Thymus (tissue), 11 donors: ENCODE results near the gene FANCM. TPM values are rescaled to one million over a fixed set of nuclear protein-coding genes. Genes with fewer than 3 reads are reported as not detected.

Experiments used
- DNase-seq, 9 donors: peaks; one replicate each; pipeline ENCODE4 v3.0.0-alpha.2; 2013; ENCODE audit warnings: low spot score in 9 of 9, low read depth in 6 of 9, missing footprints in 1 of 9
- H3K27ac ChIP-seq, 2 donors: one replicate each; pipeline ENCODE4 v1.5.1; 2013; ENCODE audit warnings: control low read depth in 1 of 2, low read depth in 1 of 2, low read length in 1 of 2, mild to moderate bottlenecking in 1 of 2, moderate library complexity in 1 of 2
- H3K27me3 ChIP-seq, 2 donors: one replicate each; pipeline ENCODE4 v1.5.1; 2013; ENCODE audit warnings: low read length in 1 of 2; ENCODE audit not compliant: control insufficient read depth in 2 of 2, insufficient read depth in 1 of 2
- H3K36me3 ChIP-seq, 2 donors: one replicate each; pipeline ENCODE4 v1.5.1; 2013; ENCODE audit warnings: low read length in 1 of 2, mild to moderate bottlenecking in 1 of 2, moderate library complexity in 1 of 2; ENCODE audit not compliant: control insufficient read depth in 2 of 2, insufficient read depth in 2 of 2
- H3K4me1 ChIP-seq, 2 donors: one replicate each; pipeline ENCODE4 v1.5.1; 2013; ENCODE audit warnings: low read length in 2 of 2; ENCODE audit not compliant: control insufficient read depth in 2 of 2, insufficient read depth in 2 of 2
- H3K4me3 ChIP-seq, 2 donors: one replicate each; pipeline ENCODE4 v1.5.1; 2013; ENCODE audit warnings: low read length in 2 of 2, control low read depth in 1 of 2, mild to moderate bottlenecking in 1 of 2
- H3K9me3 ChIP-seq, 2 donors: one replicate each; pipeline ENCODE4 v1.5.1; 2013; ENCODE audit warnings: low read length in 1 of 2, mild to moderate bottlenecking in 1 of 2; ENCODE audit not compliant: control insufficient read depth in 2 of 2, insufficient read depth in 1 of 2
- WGBS: extraction: QIAGEN DNeasy Blood & Tissue Kit; methylation state at CpG from one replicate; pipeline ENCODE4 v1.1.7; 2013; 5-methylcytosine and 5-hydroxymethylcytosine counted together
- polyA plus RNA-seq: library from polyadenylated mRNA; stranded (reverse); fragments of 200-250 nt; gene quantifications from one replicate; pipeline ENCODE4 v1.2.3, GENCODE V29; 2013
- total RNA-seq: library from RNA; stranded (reverse); fragments of 120-200 nt; gene quantifications from one replicate; pipeline ENCODE4 v1.2.4, GENCODE V29; 2013
- donor health status: healthy.

Gene FANCM
- total and polyA plus RNA-seq, 2 donors = 7.1 to 10.5 TPM

- H3K36me3 ChIP-seq = peaks cover 2 to 9% of the 10 kb centered on the region in 2 donors
- H3K4me3 ChIP-seq = no peak overlapping the region
These were observed 20.3 kb downstream of the FANCM start for GRCh38 chr14:45156067-45156466.

GRCh38 chr14:45169906-45170305, 34.2 kb downstream of the FANCM start:
- no peak overlapping the region for H3K4me3 ChIP-seq
- peaks cover 0 to 17% of the 10 kb centered on the region in 2 donors for H3K36me3 ChIP-seq
- no peaks in the 10 kb centered on the region for H3K9me3 ChIP-seq
- DNase-seq = no peak
- H3K27me3 ChIP-seq = no peaks in the 10 kb centered on the region
- no peak overlapping the region for H3K27ac ChIP-seq
- no peaks in the 10 kb centered on the region for H3K4me1 ChIP-seq

More at GRCh38 chr14:45156067-45156466, 20.3 kb downstream of the FANCM start:
- no peaks in the 10 kb centered on the region for H3K4me1 ChIP-seq
- H3K9me3 ChIP-seq = no peaks in the 10 kb centered on the region
- DNase-seq = no peak
- no peaks in the 10 kb centered on the region for H3K27me3 ChIP-seq
- no peak overlapping the region for H3K27ac ChIP-seq

- WGBS = 98% methylated on average over 5 of the region's 5 CpGs
- no peaks in the 10 kb centered on the region for H3K9me3 ChIP-seq
- H3K27ac ChIP-seq = no peak overlapping the region
- DNase-seq = no peak
- H3K4me1 ChIP-seq = no peaks in the 10 kb centered on the region
- H3K27me3 ChIP-seq = no peaks in the 10 kb centered on the region
- H3K4me3 ChIP-seq = no peak overlapping the region
- no peaks in the 10 kb centered on the region for H3K36me3 ChIP-seq
These were observed 41.3 kb downstream of the FANCM start for GRCh38 chr14:45177076-45177475.

GRCh38 chr14:45181329-45181728, 45.6 kb downstream of the FANCM start:
- Histone ChIP-seq H3K9me3 (no peaks in the 10 kb centered on the region), H3K27ac (no peak overlapping the region), H3K27me3 (no peaks in the 10 kb centered on the region), H3K36me3 (no peaks in the 10 kb centered on the region), H3K4me3 (no peak overlapping the region), H3K4me1 (no peaks in the 10 kb centered on the region)
- WGBS = over 99% methylated on average over 5 of the region's 5 CpGs
- no peak for DNase-seq

- Histone ChIP-seq H3K4me1 (no peaks in the 10 kb centered on the region), H3K36me3 (no peaks in the 10 kb centered on the region)
- whole genome bisulfite sequencing = 99% methylated on average over 3 of the region's 3 CpGs
These were observed 46.1 kb downstream of the FANCM start for GRCh38 chr14:45181806-45182205.

GRCh38 chr14:45185100-45185814, 49.5 kb downstream of the FANCM start:
- DNase-seq = no peak
- WGBS = 96% methylated on average over 2 of the region's 2 CpGs
- H3K9me3 ChIP-seq = no peaks in the 10 kb centered on the region
- H3K27ac ChIP-seq = no peak overlapping the region
- H3K4me1 ChIP-seq = no peaks in the 10 kb centered on the region
- H3K36me3 ChIP-seq = peaks cover 0 to 4% of the 10 kb centered on the region in 2 donors
- no peaks in the 10 kb centered on the region for H3K27me3 ChIP-seq
- no peak overlapping the region for H3K4me3 ChIP-seq

More at GRCh38 chr14:45181806-45182205, 46.1 kb downstream of the FANCM start:
- Histone ChIP-seq H3K4me3 (no peak overlapping the region), H3K27ac (no peak overlapping the region), H3K9me3 (no peaks in the 10 kb centered on the region), H3K27me3 (no peaks in the 10 kb centered on the region)
- no peak for DNase-seq

GRCh38 chr14:45194964-45195363, 59.2 kb downstream of the FANCM start:
- WGBS = 98% methylated on average over 4 of the region's 4 CpGs
- no peak overlapping the region for H3K27ac ChIP-seq
- no peak for DNase-seq
- peaks cover 0 to 12% of the 10 kb centered on the region in 2 donors for H3K36me3 ChIP-seq
- H3K27me3 ChIP-seq = no peaks in the 10 kb centered on the region
- no peaks in the 10 kb centered on the region for H3K9me3 ChIP-seq
- no peak overlapping the region for H3K4me3 ChIP-seq
- no peaks in the 10 kb centered on the region for H3K4me1 ChIP-seq

GRCh38 chr14:45198551-45198950, 62.8 kb downstream of the FANCM start:
- Histone ChIP-seq H3K36me3 (peaks cover 3 to 15% of the 10 kb centered on the region in 2 donors), H3K4me3 (no peak overlapping the region), H3K4me1 (peaks cover 0 to 3% of the 10 kb centered on the region in 2 donors), H3K27ac (no peak overlapping the region), H3K27me3 (no peaks in the 10 kb centered on the region), H3K9me3 (no peaks in the 10 kb centered on the region)
- DNase-seq = no peak
- 98% methylated on average over 3 of the region's 3 CpGs for WGBS

- WGBS = 97% methylated on average over 1 of the region's 1 CpG
- no peak overlapping the region for H3K27ac ChIP-seq
- H3K36me3 ChIP-seq = peaks cover 3 to 15% of the 10 kb centered on the region in 2 donors
These were observed 63.5 kb downstream of the FANCM start for GRCh38 chr14:45199230-45199629.

More at GRCh38 chr14:45199230-45199629, 63.5 kb downstream of the FANCM start:
- H3K4me3 ChIP-seq = no peak overlapping the region
- no peaks in the 10 kb centered on the region for H3K27me3 ChIP-seq
- DNase-seq = no peak
- no peaks in the 10 kb centered on the region for H3K9me3 ChIP-seq
- peaks cover 0 to 3% of the 10 kb centered on the region in 2 donors for H3K4me1 ChIP-seq
